ENCODE measurements around the gene LRRC61.

DNA sequence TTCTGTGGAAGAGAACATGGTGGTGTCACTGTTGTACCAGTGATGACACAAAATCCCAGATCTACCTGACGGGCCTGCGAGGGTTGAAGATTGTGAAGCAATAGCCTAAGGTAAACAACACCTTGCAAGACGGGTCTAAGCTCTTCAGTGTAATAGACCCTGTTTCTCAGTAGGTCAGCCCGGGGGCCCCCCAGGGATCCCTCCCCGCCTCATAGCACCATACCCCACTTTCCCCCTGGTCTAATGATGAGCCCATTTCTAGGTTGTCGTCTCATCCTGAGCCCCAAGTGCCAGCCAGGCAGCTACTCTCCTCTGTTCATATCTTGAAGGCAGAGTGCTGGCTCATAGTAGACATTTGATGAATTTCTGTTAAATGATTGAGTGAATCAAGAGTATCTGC, 2.7 kb downstream of the LRRC61 start:
- no peak for TF ChIP-seq POLR2A (IDR thresholded peaks at IDR 0.05; ENCODE audit: low read length)
- no peak for TF ChIP-seq GATA1 (IDR thresholded peaks at IDR 0.05; ENCODE audit: low read depth, low read length)
